ENCODE data around the gene POLD2.

- TF ChIP-seq EZH2 (IDR thresholded peaks at IDR 0.05; ENCODE audit: low read length, missing control alignments) (no peak), CTCF (conservative IDR thresholded peaks at IDR 0.05 in 1 of 2, IDR thresholded peaks at IDR 0.05 in 1 of 2; ENCODE audit: low read depth in 1 of 2, low read length in 2 of 2) (no peak)
These were observed 35.7 kb upstream of the POLD2 start for GRCh38 chr7:44158873-44159631.
